ENCODE data around the gene CCKAR. TPM values are rescaled to one million over a fixed set of nuclear protein-coding genes. Genes with fewer than 3 reads are reported as not detected.

The CCKAR gene
- total and polyA plus RNA-seq, 2 donors (not counting 3 experiments of a cell fraction or from before 2014, with no cell fraction given), result not detected

- no peaks in the 10 kb centered on the region for H3K9me1 ChIP-seq (replicated peaks; ENCODE audit: control insufficient read depth, extremely low read depth, insufficient read depth, low read length)
- no TSS peak for BruUV-seq (replicated peaks)
- H3K36me3 ChIP-seq (ENCODE audit: control insufficient read depth in 2 of 2, extremely low read depth in 1 of 2, insufficient read depth in 2 of 2, low read length in 2 of 2), result no peaks in the 10 kb centered on the region
- H2AFZ ChIP-seq (ENCODE audit: low read depth, low read length), result no peak overlapping the region
- dilution Hi-C loops (cut with MboI; ENCODE audit: extremely low pct_ligation_motif_present, low sequenced_read_pairs) (no loop called here), intact Hi-C loops (cut with micrococcal nuclease) (no loop called here)
- DNase-seq (ENCODE audit: low read depth, low spot score), result no peak
- no peak overlapping the region for H3K4me2 ChIP-seq (ENCODE audit: insufficient read depth, low read length)
- no peaks in the 10 kb centered on the region for H4K20me1 ChIP-seq (replicated peaks; ENCODE audit: control insufficient read depth, extremely low read depth, insufficient read depth, low read length)
- H3K4me3 ChIP-seq (replicated peaks in 1 of 3; ENCODE audit: insufficient read depth in 1 of 3, low read depth in 1 of 3, low read length in 3 of 3), result no peak overlapping the region
- ChIA-PET POLR2A (no interaction called here), CTCF (interaction anchor here (1.0 to 1.8 kb wide), 6 partner anchors 7 to 267 kb away, joined by 3 to 7 read pairs (median 4); no protein-coding TSS in a partner anchor)
- peaks cover 4 to 11% of the 10 kb centered on the region in 2 experiments for H3K27me3 ChIP-seq (ENCODE audit: control insufficient read depth in 2 of 2, insufficient read depth in 2 of 2, low read length in 2 of 2)
- no peaks in the 10 kb centered on the region for H3K79me2 ChIP-seq (ENCODE audit: control insufficient read depth, insufficient read depth, low read length)
- H3K27ac ChIP-seq (ENCODE audit: insufficient read depth, low read depth, low read length), result no peak overlapping the region
- H3K4me1 ChIP-seq (ENCODE audit: control insufficient read depth, extremely low read depth, insufficient read depth, low read length), result no peaks in the 10 kb centered on the region
- no peak for FAIRE-seq
- TF ChIP-seq GATA2 (IDR thresholded peaks at IDR 0.05; ENCODE audit: insufficient read depth, insufficient read length, low read depth, low read length), result no peak
- no peak for TF ChIP-seq EZH2 (IDR thresholded peaks at IDR 0.05; ENCODE audit: borderline replicate concordance, low read depth, low read length, severe bottlenecking)
- no peak overlapping the region for H3K9ac ChIP-seq (replicated peaks; ENCODE audit: extremely low read depth, insufficient read depth, low read length)
- H3K9me3 ChIP-seq (replicated peaks; ENCODE audit: control insufficient read depth, insufficient read depth, low read length), result no peaks in the 10 kb centered on the region
Observed at GRCh38 chr4:26452565-26453531, 37.4 kb downstream of the CCKAR start.

- Histone ChIP-seq H3K9me3 (replicated peaks; ENCODE audit: control insufficient read depth, insufficient read depth, low read length) (no peaks in the 10 kb centered on the region), H3K9ac (replicated peaks; ENCODE audit: extremely low read depth, insufficient read depth, low read length) (no peak overlapping the region), H3K9me1 (replicated peaks; ENCODE audit: control insufficient read depth, extremely low read depth, insufficient read depth, low read length) (no peaks in the 10 kb centered on the region), H3K79me2 (ENCODE audit: control insufficient read depth, insufficient read depth, low read length) (no peaks in the 10 kb centered on the region), H3K36me3 (ENCODE audit: control insufficient read depth in 2 of 2, extremely low read depth in 1 of 2, insufficient read depth in 2 of 2, low read length in 2 of 2) (no peaks in the 10 kb centered on the region), H4K20me1 (replicated peaks; ENCODE audit: control insufficient read depth, extremely low read depth, insufficient read depth, low read length) (no peaks in the 10 kb centered on the region), H3K4me3 (replicated peaks in 1 of 3; ENCODE audit: insufficient read depth in 1 of 3, low read depth in 1 of 3, low read length in 3 of 3) (no peak overlapping the region), H3K4me1 (ENCODE audit: control insufficient read depth, extremely low read depth, insufficient read depth, low read length) (no peaks in the 10 kb centered on the region), H2AFZ (ENCODE audit: low read depth, low read length) (no peak overlapping the region), H3K27ac (ENCODE audit: insufficient read depth, low read depth, low read length) (no peak overlapping the region), H3K4me2 (ENCODE audit: insufficient read depth, low read length) (no peak overlapping the region), H3K27me3 (ENCODE audit: control insufficient read depth in 2 of 2, insufficient read depth in 2 of 2, low read length in 2 of 2) (peaks cover 4 to 11% of the 10 kb centered on the region in 2 experiments)
- no TSS peak for BruUV-seq (replicated peaks)
- CTCF ChIA-PET, result interaction anchor here (0.7 to 1.8 kb wide), 8 partner anchors 8 to 558 kb away, joined by 3 to 7 read pairs (median 4); no protein-coding TSS in a partner anchor
- dilution Hi-C loops (cut with MboI; ENCODE audit: extremely low pct_ligation_motif_present, low sequenced_read_pairs), result no loop called here
- POLR2A ChIA-PET, result no interaction called here
- no peak for DNase-seq (ENCODE audit: low read depth, low spot score)
- intact Hi-C loops (cut with micrococcal nuclease), result no loop called here
- no peak for FAIRE-seq
- TF ChIP-seq POLR2A (IDR thresholded peaks at IDR 0.05; ENCODE audit: low read depth, low read length), result no peak
Observed at GRCh38 chr4:26451597-26451996, 38.7 kb downstream of the CCKAR start.
